IPS DF 6.9 (cell line): ENCODE data around the gene AHR.

Experiments used
- DNase-seq: peaks from one replicate; pipeline ENCODE4 v3.0.0-alpha.2; 2013; ENCODE audit warnings: low read depth, low spot score
- H3K27ac ChIP-seq: one replicate; pipeline ENCODE4 v1.5.1; 2013; ENCODE audit warnings: low read length, control low read depth
- H3K27me3 ChIP-seq: 2 replicates; pipeline ENCODE4 v1.6.1; 2013; ENCODE audit warnings: mild to moderate bottlenecking, low read length; ENCODE audit not compliant: control insufficient read depth, insufficient read depth
- H3K36me3 ChIP-seq: 2 replicates; pipeline ENCODE4 v1.6.1; 2013; ENCODE audit warnings: low read length; ENCODE audit not compliant: control insufficient read depth, insufficient read depth
- H3K4me1 ChIP-seq: 2 replicates; pipeline ENCODE4 v1.6.1; 2013; ENCODE audit warnings: low read length; ENCODE audit not compliant: control insufficient read depth, insufficient read depth
- H3K4me3 ChIP-seq: 2 replicates; pipeline ENCODE4 v1.5.1; 2013; ENCODE audit warnings: mild to moderate bottlenecking, low read length
- H3K9me3 ChIP-seq: 2 replicates; pipeline ENCODE4 v1.6.1; 2013; ENCODE audit warnings: low read length, inconsistent platforms; ENCODE audit not compliant: control insufficient read depth, insufficient read depth
- WGBS: extraction: QIAGEN DNeasy Blood & Tissue Kit; methylation state at CpG from one replicate; pipeline ENCODE4 v1.1.7; 2013; ENCODE audit warnings: mixed read lengths, missing lambda C conversion rate; ENCODE audit not compliant: insufficient read length, insufficient coverage; 5-methylcytosine and 5-hydroxymethylcytosine counted together

The AHR gene

DNA sequence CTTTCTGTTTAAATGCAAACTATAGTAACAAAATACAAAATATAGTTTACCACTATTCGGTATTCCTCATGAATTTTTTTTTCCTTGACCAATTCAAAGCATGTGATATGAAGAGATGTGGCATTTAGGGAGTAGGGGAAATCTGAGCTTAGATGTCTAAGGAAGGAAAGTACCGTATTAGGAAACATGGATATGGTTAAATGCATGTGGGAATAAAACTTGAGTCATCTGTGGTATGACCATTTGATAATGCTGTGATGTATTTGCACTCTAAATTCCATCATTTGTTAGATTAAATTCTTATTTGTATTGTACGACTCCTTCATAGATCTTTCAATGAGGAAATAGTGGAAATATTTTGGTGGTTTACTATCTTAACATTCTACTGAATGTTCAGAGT is 19.7 kb downstream of the AHR start:
- Histone ChIP-seq H3K27me3 (no peaks in the 10 kb centered on the region), H3K4me3 (no peak overlapping the region), H3K27ac (no peak overlapping the region), H3K4me1 (no peaks in the 10 kb centered on the region), H3K36me3 (no peaks in the 10 kb centered on the region), H3K9me3 (no peaks in the 10 kb centered on the region)
- WGBS = no CpG with 5 or more reads among the region's 3 CpGs
- DNase-seq = no peak

DNA sequence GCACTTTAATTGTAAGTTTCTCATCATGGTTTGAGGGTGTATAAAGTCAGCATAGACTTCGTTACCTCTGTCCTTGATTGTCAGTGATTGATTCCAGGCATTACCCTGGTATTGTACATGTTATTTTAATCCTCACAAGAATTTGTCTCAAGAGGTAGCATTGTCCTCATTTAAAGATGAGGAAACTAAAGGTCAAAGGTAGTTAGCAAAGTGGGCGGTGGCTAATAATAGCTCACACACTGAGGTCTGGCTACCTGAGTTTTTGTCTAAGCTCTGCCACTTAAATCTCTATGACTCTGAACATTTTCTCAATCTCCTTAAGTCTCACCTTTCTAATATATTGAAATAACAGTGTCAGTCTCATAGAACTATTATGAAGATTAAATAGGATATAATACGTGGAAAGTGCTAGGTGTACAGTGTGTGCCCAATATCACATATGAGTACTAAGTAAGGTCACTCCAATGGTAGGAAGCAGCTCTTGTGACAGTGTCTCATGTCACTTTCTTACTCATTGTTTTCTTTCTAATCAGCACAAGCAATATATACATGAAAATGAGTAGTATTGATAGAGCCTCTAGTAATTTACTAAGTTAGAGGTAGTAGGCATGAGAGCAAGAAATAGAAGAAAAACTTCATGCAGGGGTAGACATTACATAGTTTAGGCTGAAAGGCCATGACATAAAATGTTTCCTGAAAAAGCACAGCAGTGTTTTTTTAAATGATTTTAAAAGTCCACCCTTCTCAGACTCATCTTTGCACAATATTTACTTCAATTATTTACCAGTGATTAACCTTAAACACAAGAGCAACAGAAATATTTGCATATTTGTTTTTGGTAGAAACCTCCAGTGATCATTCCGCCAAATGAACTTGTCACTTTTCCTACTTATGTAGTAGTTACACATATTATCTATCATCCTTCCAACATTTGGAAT is 21.0 kb downstream of the AHR start:
- Histone ChIP-seq H3K36me3 (no peaks in the 10 kb centered on the region), H3K9me3 (no peaks in the 10 kb centered on the region), H3K4me3 (no peak overlapping the region), H3K4me1 (no peaks in the 10 kb centered on the region), H3K27ac (no peak overlapping the region), H3K27me3 (no peaks in the 10 kb centered on the region)
- WGBS = no CpG with 5 or more reads among the region's 4 CpGs
- no peak for DNase-seq

DNA sequence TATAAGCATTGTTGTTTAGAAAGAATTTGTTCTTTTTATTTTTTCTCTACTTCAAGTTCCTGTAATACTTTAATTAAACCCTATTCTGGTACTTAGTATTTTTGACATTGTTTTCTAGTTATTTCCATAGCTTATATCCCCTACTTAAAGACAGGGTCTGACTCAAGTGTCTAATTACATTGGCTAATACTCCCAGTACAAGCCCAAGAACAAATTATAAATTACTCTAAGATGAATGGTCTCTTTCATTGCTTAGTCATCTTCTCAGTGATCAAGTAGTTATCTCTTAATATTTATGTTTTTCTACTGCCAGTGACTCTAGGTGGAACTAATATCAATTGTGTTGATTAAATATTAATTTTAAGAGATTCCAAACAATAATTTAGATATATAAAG is 21.6 kb downstream of the AHR start:
- Histone ChIP-seq H3K36me3 (no peaks in the 10 kb centered on the region), H3K4me1 (no peaks in the 10 kb centered on the region), H3K27ac (no peak overlapping the region), H3K27me3 (no peaks in the 10 kb centered on the region), H3K4me3 (no peak overlapping the region), H3K9me3 (no peaks in the 10 kb centered on the region)
- DNase-seq = no peak

DNA sequence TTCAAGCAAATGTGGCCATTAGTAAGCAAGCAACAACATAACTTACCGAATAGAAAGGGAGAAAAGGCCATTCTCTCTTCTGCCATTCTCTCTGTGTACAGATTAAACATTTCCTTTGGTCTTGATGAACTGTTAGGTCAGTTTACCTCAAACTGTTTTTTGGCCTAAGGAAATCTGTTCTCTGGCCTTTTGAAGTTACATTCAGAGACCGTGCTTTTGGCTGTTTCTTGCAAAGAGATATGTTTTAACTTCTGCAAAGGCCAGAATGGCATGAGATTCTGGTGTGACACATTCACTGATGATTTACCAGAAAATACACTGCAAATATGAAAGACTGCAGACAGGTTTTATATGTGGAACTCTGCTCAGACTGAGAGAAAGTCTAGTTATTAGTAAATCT is 22.2 kb downstream of the AHR start:
- Histone ChIP-seq H3K4me3 (no peak overlapping the region), H3K9me3 (no peaks in the 10 kb centered on the region), H3K4me1 (no peaks in the 10 kb centered on the region), H3K27me3 (no peaks in the 10 kb centered on the region), H3K27ac (no peak overlapping the region), H3K36me3 (no peaks in the 10 kb centered on the region)
- WGBS = no CpG with 5 or more reads among the region's 2 CpGs
- no peak for DNase-seq

DNA sequence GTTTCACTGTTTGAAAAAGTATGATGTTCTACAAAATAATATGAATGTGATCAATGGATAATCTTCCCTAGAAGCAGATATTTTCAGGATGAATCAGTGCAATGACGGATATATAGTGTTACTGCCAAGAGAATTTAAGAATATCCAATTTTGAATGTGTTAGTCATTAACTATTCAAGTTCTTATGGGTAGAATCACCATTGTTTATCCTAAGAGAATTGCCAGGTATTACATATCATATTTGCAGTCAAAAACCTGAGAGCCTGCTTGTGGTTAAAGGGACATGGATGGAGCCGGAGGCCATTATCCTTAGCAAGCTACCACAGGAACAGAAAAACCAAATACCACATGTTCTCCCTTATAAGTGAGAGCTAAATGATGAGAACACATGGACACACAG is 26.9 kb downstream of the AHR start:
- DNase-seq = no peak
- H3K27me3 ChIP-seq = no peaks in the 10 kb centered on the region
- H3K9me3 ChIP-seq = no peaks in the 10 kb centered on the region
- no peak overlapping the region for H3K4me3 ChIP-seq
- no peaks in the 10 kb centered on the region for H3K4me1 ChIP-seq
- H3K27ac ChIP-seq = no peak overlapping the region
- no CpG with 5 or more reads among the region's 2 CpGs for WGBS
- H3K36me3 ChIP-seq = no peaks in the 10 kb centered on the region

DNA sequence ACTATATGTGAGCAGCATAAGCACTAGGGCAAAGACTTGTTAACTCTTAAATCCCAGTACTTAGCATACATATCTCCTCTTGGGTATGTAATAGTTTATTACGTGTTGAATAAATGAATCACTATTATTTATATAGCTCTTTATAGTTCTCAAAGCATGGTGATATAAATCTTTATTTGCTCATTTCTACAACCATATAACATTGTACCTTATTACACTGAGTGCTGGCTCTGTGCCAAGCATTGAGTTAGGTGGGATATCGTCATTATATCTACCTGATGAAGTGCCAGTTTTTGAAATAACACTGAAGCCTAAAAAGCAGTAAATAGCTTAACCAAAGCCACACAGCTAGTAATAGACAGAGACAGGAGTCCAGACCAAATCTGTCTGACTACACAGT is 27.9 kb downstream of the AHR start:
- no peaks in the 10 kb centered on the region for H3K36me3 ChIP-seq
- H3K27ac ChIP-seq = no peak overlapping the region
- H3K4me3 ChIP-seq = no peak overlapping the region
- H3K27me3 ChIP-seq = no peaks in the 10 kb centered on the region
- no CpG with 5 or more reads among the region's 2 CpGs for WGBS
- H3K4me1 ChIP-seq = no peaks in the 10 kb centered on the region
- no peak for DNase-seq
- H3K9me3 ChIP-seq = no peaks in the 10 kb centered on the region

DNA sequence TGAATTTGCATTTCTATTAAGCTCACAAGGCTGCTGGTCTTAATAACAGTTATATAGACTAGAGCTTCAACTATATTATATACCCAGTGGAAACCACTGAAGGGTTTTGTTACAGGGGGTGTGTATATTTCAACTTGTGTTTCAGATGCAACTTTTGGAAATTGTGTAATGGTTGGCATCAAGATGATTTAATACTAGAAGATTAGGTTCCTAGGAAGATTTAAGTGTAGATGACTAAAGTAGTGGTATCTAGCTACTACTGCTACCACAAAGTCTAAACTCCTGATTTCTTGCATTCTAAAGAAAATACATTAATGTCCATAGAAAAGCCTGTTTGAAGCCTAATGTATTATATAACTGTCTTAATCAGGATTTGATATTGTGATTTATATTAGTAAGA is 30.2 kb downstream of the AHR start:
- no peaks in the 10 kb centered on the region for H3K9me3 ChIP-seq
- H3K27ac ChIP-seq = no peak overlapping the region
- no peaks in the 10 kb centered on the region for H3K36me3 ChIP-seq
- DNase-seq = no peak
- no peak overlapping the region for H3K4me3 ChIP-seq
- H3K4me1 ChIP-seq = no peaks in the 10 kb centered on the region
- no peaks in the 10 kb centered on the region for H3K27me3 ChIP-seq

DNA sequence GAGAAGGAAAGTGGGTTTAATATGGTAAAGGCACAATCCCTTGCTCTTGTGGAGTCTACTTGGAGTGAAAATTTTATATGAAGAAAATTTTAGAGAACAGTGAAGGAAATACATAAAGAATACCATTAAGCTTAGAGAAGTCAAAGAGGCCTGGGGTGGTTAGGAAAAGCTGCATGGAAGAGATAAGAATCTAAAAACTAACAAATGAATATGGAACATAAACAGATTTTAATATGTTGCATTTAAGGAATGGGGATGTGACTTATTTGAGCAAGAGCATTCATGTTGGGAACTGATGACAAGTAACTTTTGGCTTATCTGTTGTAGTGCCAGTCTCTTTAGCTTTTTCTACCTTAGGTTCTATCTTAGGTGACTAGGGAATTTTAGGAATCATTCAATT is 31.0 kb downstream of the AHR start:
- no peaks in the 10 kb centered on the region for H3K4me1 ChIP-seq
- no peaks in the 10 kb centered on the region for H3K36me3 ChIP-seq
- H3K27ac ChIP-seq = no peak overlapping the region
- DNase-seq = no peak
- no peaks in the 10 kb centered on the region for H3K27me3 ChIP-seq
- H3K9me3 ChIP-seq = no peaks in the 10 kb centered on the region
- no peak overlapping the region for H3K4me3 ChIP-seq

DNA sequence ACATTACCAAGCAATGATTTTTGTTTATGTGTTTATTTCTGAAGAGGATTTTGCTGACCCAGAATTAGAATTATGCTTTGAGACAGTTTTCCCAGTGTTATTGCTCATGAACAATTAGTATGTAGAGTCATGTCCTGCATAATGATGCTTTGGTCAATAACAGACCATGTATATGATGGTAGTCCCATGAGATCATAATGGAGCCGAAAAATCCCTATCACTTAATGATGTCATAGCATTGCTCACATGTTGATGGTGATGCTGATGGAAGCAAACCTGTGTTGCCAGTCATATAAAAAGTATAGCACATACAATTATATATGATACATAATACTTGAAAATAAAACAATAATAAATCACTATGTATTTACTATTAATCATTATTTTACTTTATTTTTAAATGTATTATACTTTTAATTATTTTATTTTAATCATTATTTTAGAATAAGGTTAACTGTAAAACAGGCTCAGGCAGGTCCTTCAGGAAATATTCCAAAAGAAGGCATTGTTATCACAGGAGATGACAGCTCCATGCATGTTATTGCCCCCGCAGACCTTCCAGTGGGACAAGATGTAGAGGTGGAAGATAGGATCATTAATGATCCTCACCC is 33.5 kb downstream of the AHR start:
- H3K9me3 ChIP-seq = no peaks in the 10 kb centered on the region
- H3K4me3 ChIP-seq = no peak overlapping the region
- DNase-seq = no peak
- H3K4me1 ChIP-seq = no peaks in the 10 kb centered on the region
- H3K36me3 ChIP-seq = no peaks in the 10 kb centered on the region
- WGBS = no CpG with 5 or more reads among the region's 2 CpGs
- H3K27ac ChIP-seq = no peak overlapping the region
- no peaks in the 10 kb centered on the region for H3K27me3 ChIP-seq

DNA sequence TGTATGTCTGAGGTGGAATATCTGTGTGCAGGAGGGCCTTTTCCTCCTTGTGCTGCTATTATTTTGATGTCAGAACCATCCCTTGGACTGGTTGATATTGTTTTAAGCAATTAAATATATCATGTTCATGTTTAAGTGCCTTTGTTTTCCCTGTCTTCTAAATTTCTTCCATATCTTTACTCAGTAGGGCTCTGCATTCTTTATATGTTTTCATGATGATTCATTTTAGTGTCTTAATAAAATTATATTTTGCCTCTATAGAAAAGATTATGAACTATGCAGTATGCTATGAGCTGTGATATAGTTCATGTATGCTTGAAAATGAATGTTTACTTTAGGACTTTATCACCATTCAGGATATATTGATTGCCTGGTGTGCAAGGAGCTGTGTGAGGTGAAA is 34.8 kb downstream of the AHR start:
- Histone ChIP-seq H3K27me3 (no peaks in the 10 kb centered on the region), H3K4me1 (no peaks in the 10 kb centered on the region), H3K9me3 (no peaks in the 10 kb centered on the region), H3K36me3 (no peaks in the 10 kb centered on the region), H3K27ac (no peak overlapping the region), H3K4me3 (no peak overlapping the region)
- DNase-seq = no peak

DNA sequence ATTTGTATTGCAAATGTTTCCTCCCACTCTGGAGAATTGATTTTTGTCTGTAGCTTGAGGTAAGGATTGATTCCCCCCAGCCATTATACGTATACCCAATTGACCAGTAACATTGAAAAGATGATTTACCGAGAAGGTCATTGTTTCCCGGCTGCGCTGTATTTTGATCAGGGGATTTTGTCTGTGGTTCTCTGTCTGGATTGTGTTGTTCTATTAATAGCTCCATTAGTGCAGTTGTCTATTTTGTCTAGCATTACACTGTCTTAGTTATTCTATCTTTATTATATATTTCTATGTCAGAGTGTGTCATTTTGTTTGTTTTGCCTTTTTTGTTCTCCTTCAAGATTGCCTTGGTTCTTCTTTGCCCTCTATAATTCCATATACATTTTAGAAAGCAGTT is 37.7 kb downstream of the AHR start:
- no peaks in the 10 kb centered on the region for H3K9me3 ChIP-seq
- DNase-seq = no peak
- H3K36me3 ChIP-seq = peaks cover 2% of the 10 kb centered on the region; the same call in 1 of the 2 replicates
- no peak overlapping the region for H3K4me3 ChIP-seq
- no peak overlapping the region for H3K27ac ChIP-seq
- no CpG with 5 or more reads among the region's 4 CpGs for WGBS
- H3K4me1 ChIP-seq = no peaks in the 10 kb centered on the region
- H3K27me3 ChIP-seq = no peaks in the 10 kb centered on the region
